ENCODE measurements around the gene CCDC112. TPM values are rescaled to one million over a fixed set of nuclear protein-coding genes. Genes with fewer than 3 reads are reported as not detected.
"Not testable (repeated sequence)": the region's sequence is repeated elsewhere in the genome, so short reads cannot be mapped to it uniquely, and the experiment has no call there.

CCDC112 gene
- total and polyA plus RNA-seq, 2 donors = 5.5 to 11.3 TPM

- H3K4me3 ChIP-seq (ENCODE audit: low read depth, low read length) = no peak overlapping the region
- no peaks in the 10 kb centered on the region for H3K4me1 ChIP-seq (ENCODE audit: insufficient read depth)
- WGBS = 98% methylated on average over 13 of the region's 13 CpGs
- H3K27ac ChIP-seq (ENCODE audit: low read depth) = no peak overlapping the region
- DNase-seq (ENCODE audit: extremely low spot score) = no peak
- no peaks in the 10 kb centered on the region for H3K36me3 ChIP-seq (ENCODE audit: insufficient read depth)
Observed at GRCh38 chr5:115264786-115265185, 31.7 kb downstream of the CCDC112 start.

GRCh38 chr5:115263078-115263380 lies 33.4 kb downstream of the CCDC112 start:
- H3K4me1 ChIP-seq (ENCODE audit: insufficient read depth) = no peaks in the 10 kb centered on the region
- H3K36me3 ChIP-seq (ENCODE audit: insufficient read depth) = no peaks in the 10 kb centered on the region
- WGBS = 31% methylated on average over 7 of the region's 7 CpGs
- no peak for DNase-seq (ENCODE audit: extremely low spot score)
- H3K27ac ChIP-seq (ENCODE audit: low read depth) = peak overlapping the region; percentile 77
- peak overlapping the region; percentile 93 for H3K4me3 ChIP-seq (ENCODE audit: low read depth, low read length)

GRCh38 chr5:115262321-115263077 lies 34.0 kb downstream of the CCDC112 start, which contains the start of gene PGGT1B:
Gene PGGT1B (minus strand): TSS chr5:115262877. CDS start chr5:115262851, 26 bp downstream.
- under 1% methylated on average over 50 of the region's 50 CpGs for WGBS
- peak within 1 kb of the TSS; percentile 77 for H3K27ac ChIP-seq (ENCODE audit: low read depth)
- DNase-seq (ENCODE audit: extremely low spot score) = peak; percentile 18
- no peaks in the 10 kb centered on the region for H3K36me3 ChIP-seq (ENCODE audit: insufficient read depth)
- peak within 1 kb of the TSS; percentile 93 for H3K4me3 ChIP-seq (ENCODE audit: low read depth, low read length)
- no peaks in the 10 kb centered on the region for H3K4me1 ChIP-seq (ENCODE audit: insufficient read depth)

DNA sequence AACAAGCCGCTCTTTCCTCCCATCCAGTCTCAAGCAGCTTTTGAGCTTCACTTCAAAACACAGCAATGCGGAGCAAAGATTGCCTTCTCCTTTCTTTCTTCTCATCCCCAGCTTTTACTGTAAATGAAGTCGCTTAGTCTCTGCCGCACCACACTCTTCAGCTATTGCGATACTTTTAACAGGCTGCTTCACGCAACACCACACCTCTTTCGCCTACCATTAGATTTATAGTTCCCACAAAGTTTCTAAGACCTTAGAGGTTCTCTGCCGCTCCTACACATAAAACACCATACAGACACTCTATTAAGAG lies 34.5 kb downstream of the CCDC112 start:
- no peak for DNase-seq (ENCODE audit: extremely low spot score)
- Histone ChIP-seq H3K4me1 (ENCODE audit: insufficient read depth) (no peaks in the 10 kb centered on the region), H3K4me3 (ENCODE audit: low read depth, low read length) (peak overlapping the region; percentile 93), H3K27ac (ENCODE audit: low read depth) (no peak overlapping the region), H3K36me3 (ENCODE audit: insufficient read depth) (no peaks in the 10 kb centered on the region)
- 2% methylated on average over 8 of the region's 8 CpGs for WGBS

GRCh38 chr5:115260248-115260647 lies 36.2 kb downstream of the CCDC112 start:
- Histone ChIP-seq H3K4me1 (ENCODE audit: insufficient read depth) (no peaks in the 10 kb centered on the region), H3K4me3 (ENCODE audit: low read depth, low read length) (no peak overlapping the region), H3K36me3 (ENCODE audit: insufficient read depth) (no peaks in the 10 kb centered on the region), H3K27ac (ENCODE audit: low read depth) (no peak overlapping the region)
- DNase-seq (ENCODE audit: extremely low spot score) = no peak
- WGBS = 91% methylated on average over 2 of the region's 2 CpGs

DNA sequence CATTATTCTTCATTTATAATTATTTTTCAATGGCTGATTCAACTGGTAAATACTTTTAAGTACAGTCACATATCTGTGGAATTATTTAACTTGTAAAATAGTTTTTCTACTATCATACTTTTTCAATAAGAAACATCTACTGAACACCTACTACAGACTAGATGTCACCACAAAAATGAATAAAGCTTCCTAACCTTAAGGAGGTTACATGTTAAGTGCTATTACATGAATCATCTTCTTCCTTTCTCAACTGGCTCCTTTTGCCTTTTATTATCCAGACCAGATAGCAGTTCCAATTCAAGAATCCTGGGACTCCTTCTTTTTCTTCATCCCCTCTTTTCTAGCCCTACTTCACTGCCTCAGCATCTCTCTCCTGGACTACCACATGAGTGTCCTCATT lies 38.5 kb downstream of the CCDC112 start:
- H3K36me3 ChIP-seq (ENCODE audit: insufficient read depth) = no peaks in the 10 kb centered on the region
- H3K4me1 ChIP-seq (ENCODE audit: insufficient read depth) = no peaks in the 10 kb centered on the region
- no peak for DNase-seq (ENCODE audit: extremely low spot score)
- no peak overlapping the region for H3K27ac ChIP-seq (ENCODE audit: low read depth)
- no peak overlapping the region for H3K4me3 ChIP-seq (ENCODE audit: low read depth, low read length)

DNA sequence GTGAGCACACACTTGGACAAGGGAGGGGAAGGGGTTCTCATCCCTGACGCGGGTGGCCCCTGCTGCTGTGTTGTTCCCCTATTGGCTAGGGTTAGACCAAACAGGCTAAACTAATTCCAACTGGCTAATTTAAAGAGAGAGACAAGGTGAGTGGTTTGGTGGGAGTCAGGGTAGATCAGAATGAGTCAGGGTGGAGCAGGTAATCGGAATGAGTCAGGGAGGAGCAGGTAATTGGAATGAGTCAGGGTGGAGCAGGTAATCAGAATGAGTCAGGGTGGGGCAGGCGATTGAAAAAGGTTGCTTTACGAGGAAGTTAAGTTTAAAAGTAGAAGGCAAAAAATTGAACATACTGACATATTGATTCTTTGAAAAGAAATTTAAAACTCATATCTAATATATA lies 47.1 kb downstream of the CCDC112 start:
- DNase-seq (ENCODE audit: extremely low spot score); H3K4me1 ChIP-seq (ENCODE audit: insufficient read depth); H3K4me3 ChIP-seq (ENCODE audit: low read depth, low read length); H3K27ac ChIP-seq (ENCODE audit: low read depth); H3K36me3 ChIP-seq (ENCODE audit: insufficient read depth): not testable (repeated sequence)
- 72% methylated on average over 5 of the region's 5 CpGs for WGBS

DNA sequence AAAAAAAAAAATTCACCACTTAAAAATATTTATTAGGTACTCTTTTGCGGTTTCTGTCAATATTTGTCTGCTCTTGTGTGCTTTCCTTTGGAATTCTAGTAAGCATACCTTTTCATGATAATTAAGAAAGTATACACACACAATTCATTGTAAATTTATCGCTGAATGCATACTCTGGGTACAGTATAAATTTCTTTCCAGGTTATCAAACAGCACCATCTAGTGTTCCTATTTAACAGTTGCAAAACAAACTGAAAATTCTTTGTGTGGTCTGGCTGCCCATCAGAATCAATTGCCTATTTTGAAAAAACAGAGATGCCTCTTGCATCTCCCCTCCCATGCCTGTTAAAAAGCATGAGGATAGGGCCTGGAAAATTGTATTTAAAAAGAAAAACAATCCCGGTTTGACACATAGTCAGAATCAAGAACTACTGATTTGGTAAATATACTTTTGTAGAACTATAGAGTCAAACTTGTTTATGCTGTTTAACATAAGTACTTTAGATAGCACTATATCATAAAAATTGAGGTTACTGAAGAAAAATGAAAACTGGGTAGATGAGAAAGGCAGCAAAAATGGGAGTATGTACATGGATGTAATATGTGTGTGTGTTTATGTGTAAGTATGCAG lies 50.0 kb downstream of the CCDC112 start:
- DNase-seq (ENCODE audit: extremely low spot score) = no peak
- WGBS = 36% methylated on average over 3 of the region's 3 CpGs
- Histone ChIP-seq H3K27ac (ENCODE audit: low read depth) (no peak overlapping the region), H3K36me3 (ENCODE audit: insufficient read depth) (no peaks in the 10 kb centered on the region), H3K4me1 (ENCODE audit: insufficient read depth) (no peaks in the 10 kb centered on the region), H3K4me3 (ENCODE audit: low read depth, low read length) (no peak overlapping the region)

- DNase-seq (ENCODE audit: extremely low spot score) = no peak
- Histone ChIP-seq H3K4me1 (ENCODE audit: insufficient read depth) (no peaks in the 10 kb centered on the region), H3K27ac (ENCODE audit: low read depth) (no peak overlapping the region), H3K4me3 (ENCODE audit: low read depth, low read length) (no peak overlapping the region), H3K36me3 (ENCODE audit: insufficient read depth) (peaks cover 2% of the 10 kb centered on the region)
Observed at GRCh38 chr5:115243412-115243811, 53.0 kb downstream of the CCDC112 start.

- H3K27ac ChIP-seq (ENCODE audit: low read depth) = no peak overlapping the region
- no peak overlapping the region for H3K4me3 ChIP-seq (ENCODE audit: low read depth, low read length)
- H3K4me1 ChIP-seq (ENCODE audit: insufficient read depth) = no peaks in the 10 kb centered on the region
- no peak for DNase-seq (ENCODE audit: extremely low spot score)
- 62% methylated on average over 4 of the region's 4 CpGs for WGBS
- peaks cover 2% of the 10 kb centered on the region for H3K36me3 ChIP-seq (ENCODE audit: insufficient read depth)
Observed at GRCh38 chr5:115241881-115242642, 54.4 kb downstream of the CCDC112 start.

DNA sequence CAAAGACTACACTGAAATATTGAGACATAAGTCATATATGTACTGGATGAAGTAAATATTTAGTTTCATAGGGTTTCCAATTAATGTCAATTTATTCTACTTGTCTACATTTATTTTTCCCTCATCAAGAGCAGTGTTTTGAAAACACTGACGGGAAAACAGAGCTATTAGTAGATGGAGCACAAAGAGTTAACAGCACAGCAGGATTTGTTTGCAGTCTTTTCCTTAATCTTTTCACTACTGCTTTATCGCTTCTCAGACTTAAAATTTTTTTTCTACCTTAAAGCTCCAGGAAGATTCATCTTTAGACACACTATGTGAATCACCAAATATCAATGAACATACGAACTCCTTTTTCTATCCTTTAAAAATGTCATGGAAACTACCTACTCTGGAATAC lies 59.4 kb downstream of the CCDC112 start:
- peaks cover 2% of the 10 kb centered on the region for H3K36me3 ChIP-seq (ENCODE audit: insufficient read depth)
- DNase-seq (ENCODE audit: extremely low spot score) = no peak
- WGBS = 79% methylated on average over 3 of the region's 3 CpGs
- no peaks in the 10 kb centered on the region for H3K4me1 ChIP-seq (ENCODE audit: insufficient read depth)
- no peak overlapping the region for H3K27ac ChIP-seq (ENCODE audit: low read depth)
- H3K4me3 ChIP-seq (ENCODE audit: low read depth, low read length) = no peak overlapping the region

- Histone ChIP-seq H3K4me3 (ENCODE audit: low read depth, low read length) (no peak overlapping the region), H3K36me3 (ENCODE audit: insufficient read depth) (peaks cover 2% of the 10 kb centered on the region), H3K27ac (ENCODE audit: low read depth) (no peak overlapping the region), H3K4me1 (ENCODE audit: insufficient read depth) (no peaks in the 10 kb centered on the region)
- 94% methylated on average over 2 of the region's 2 CpGs for WGBS
- no peak for DNase-seq (ENCODE audit: extremely low spot score)
Observed at GRCh38 chr5:115236599-115236998, 59.9 kb downstream of the CCDC112 start.

GRCh38 chr5:115231598-115231997 lies 64.9 kb downstream of the CCDC112 start:
- Histone ChIP-seq H3K4me1 (ENCODE audit: insufficient read depth) (no peaks in the 10 kb centered on the region), H3K36me3 (ENCODE audit: insufficient read depth) (peaks cover 1% of the 10 kb centered on the region), H3K27ac (ENCODE audit: low read depth) (no peak overlapping the region), H3K4me3 (ENCODE audit: low read depth, low read length) (no peak overlapping the region)
- no peak for DNase-seq (ENCODE audit: extremely low spot score)
- 92% methylated on average over 4 of the region's 4 CpGs for WGBS

- 94% methylated on average over 1 of the region's 1 CpG for WGBS
- Histone ChIP-seq H3K36me3 (ENCODE audit: insufficient read depth) (peaks cover 1% of the 10 kb centered on the region), H3K4me1 (ENCODE audit: insufficient read depth) (no peaks in the 10 kb centered on the region)
Observed at GRCh38 chr5:115229606-115230005, 66.8 kb downstream of the CCDC112 start.

More at GRCh38 chr5:115229606-115230005, 66.8 kb downstream of the CCDC112 start:
- H3K27ac ChIP-seq (ENCODE audit: low read depth) = no peak overlapping the region
- no peak for DNase-seq (ENCODE audit: extremely low spot score)
- no peak overlapping the region for H3K4me3 ChIP-seq (ENCODE audit: low read depth, low read length)
